Stomach (tissue), 9 donors: ENCODE results near the gene GRAMD1B. TPM values are rescaled to one million over a fixed set of nuclear protein-coding genes. Genes with fewer than 3 reads are reported as not detected.

Experiments used
- DNase-seq, 2 donors: peaks; one replicate each; pipeline versions ENCODE4 v3.0.0 to v3.0.0-alpha.2; 2013 to 2019
- H3K27ac ChIP-seq, 5 donors: fragments of 200-600 bp in 4 of 5; sonication (generic) in 4 of 5; one replicate each; pipeline ENCODE4 v1.5.1; 2013 to 2019; ENCODE audit warnings: mild to moderate bottlenecking in 1 of 5, moderate library complexity in 1 of 5
- H3K27me3 ChIP-seq, 3 donors: fragments of 200-600 bp; sonication (generic); one replicate each; pipeline ENCODE4 v1.5.1; 2017 to 2019; ENCODE audit warnings: mixed run types in 1 of 3
- H3K36me3 ChIP-seq, 4 donors: fragments of 200-600 bp; sonication (generic); 1 replicate in 3 of 4; 2 replicates in 1 of 4; pipeline ENCODE4 v1.5.1; 2016 to 2019
- H3K4me1 ChIP-seq, 4 donors: fragments of 200-600 bp; sonication (generic); one replicate each; pipeline ENCODE4 v1.5.1; 2016 to 2019
- H3K4me3 ChIP-seq, 4 donors: fragments of 200-600 bp; sonication (generic) in 3 of 4; one replicate each; pipeline ENCODE4 v1.5.1; 2016 to 2019; ENCODE audit warnings: mild to moderate bottlenecking in 1 of 4
- H3K9me3 ChIP-seq, 4 donors: fragments of 200-600 bp; sonication (generic); one replicate each; pipeline ENCODE4 v1.5.1; 2016 to 2019
- CTCF ChIP-seq, 7 experiments: fragments of 450-650 bp in 4 of 7; fragments of 200-600 bp in 3 of 7; sonication (generic) in 3 of 7; IDR thresholded peaks; one replicate each; pipeline ENCODE4 v1.5.1; 2016 to 2019; ENCODE audit warnings: antibody characterized with exemption in 7 of 7, control low read depth in 2 of 7, mild to moderate bottlenecking in 1 of 7
- EP300 ChIP-seq: sonication (generic); formaldehyde crosslinking; IDR thresholded peaks from one replicate; pipeline ENCODE4 v1.6.1; 2017; ENCODE audit warnings: antibody characterized with exemption
- POLR2A ChIP-seq, 4 donors: fragments of 450-650 bp; IDR thresholded peaks; one replicate each; pipeline ENCODE4 v1.6.1; 2016; ENCODE audit warnings: antibody characterized with exemption in 4 of 4, control low read depth in 2 of 4, mild to moderate bottlenecking in 1 of 4, moderate library complexity in 1 of 4
- POLR2AphosphoS5 ChIP-seq, 3 donors: sonication (generic); formaldehyde crosslinking; IDR thresholded peaks; one replicate each; pipeline ENCODE4 v1.6.1; 2016; ENCODE audit warnings: antibody characterized with exemption in 3 of 3
- WGBS, 5 donors: extraction: QIAGEN DNeasy Blood & Tissue Kit in 3 of 5; methylation state at CpG; one replicate each; pipeline versions ENCODE4 v1.1.5 to v1.1.7; 2013 to 2018; 5-methylcytosine and 5-hydroxymethylcytosine counted together
- intact Hi-C: fragments of 100-400 bp; cut with DNase I; formaldehyde crosslinking; loops from one replicate; pipeline ENCODE4 v1.15.1; 2023; ENCODE audit warnings: low total_unique reads
- polyA plus RNA-seq, 3 donors: library from polyadenylated mRNA; stranded (reverse); fragments of 200-250 nt; gene quantifications; one replicate each; pipeline ENCODE4 v1.2.3, GENCODE V29; 2013
- total RNA-seq, 5 donors: library from RNA; depleted of rRNA; stranded (reverse); fragments of >200 nt; gene quantifications; one replicate each; pipeline versions ENCODE4 v1.1.0 to v1.2.3, GENCODE V29; 2014 to 2016
- donor health status: healthy with polysubstance abuse.
- donor health status: Bipolar disorder and iron deficiency.
- donor health status: healthy.

Gene GRAMD1B
- total and polyA plus RNA-seq, 8 donors: 0.58 to 39.7 (median 12.2) TPM

- no peak for TF ChIP-seq CTCF (IDR thresholded peaks at IDR 0.05)
- no peak for TF ChIP-seq POLR2A (IDR thresholded peaks at IDR 0.05)
- TF ChIP-seq POLR2AphosphoS5 (IDR thresholded peaks at IDR 0.05): peak in 2 of 3 donors; percentile 38 to 44
- no peak for TF ChIP-seq EP300
- Histone ChIP-seq H3K4me3 (no peak overlapping the region), H3K27me3 (no peaks in the 10 kb centered on the region), H3K36me3 (peaks cover 0 to 9% (median 0%) of the 10 kb centered on the region in 4 donors), H3K9me3 (no peaks in the 10 kb centered on the region), H3K4me1 (peaks cover 35 to 60% (median 42%) of the 10 kb centered on the region in 4 donors), H3K27ac (peak overlapping the region; percentile 83 to 89 (median 86))
- 33 to 68% (median 47%) methylated on average over 13 to 14 of the region's 14 CpGs for WGBS, 5 donors
- intact Hi-C loops: no loop called here
- peak; percentile 84 to 90 for DNase-seq
Observed at GRCh38 chr11:123588117-123588863, 158.2 kb downstream of the GRAMD1B start.

- H3K4me3 ChIP-seq: no peak overlapping the region
- peaks cover 40 to 66% (median 44%) of the 10 kb centered on the region in 4 donors for H3K4me1 ChIP-seq
- H3K27ac ChIP-seq: peak overlapping the region; percentile 12 to 88 (median 84)
- intact Hi-C loops: no loop called here
- TF ChIP-seq POLR2AphosphoS5 (IDR thresholded peaks at IDR 0.05) (no peak), POLR2A (IDR thresholded peaks at IDR 0.05) (no peak), EP300 (no peak), CTCF (IDR thresholded peaks at IDR 0.05) (no peak)
- 86 to 90% (median 88%) methylated on average over 5 of the region's 5 CpGs for WGBS, 5 donors
- DNase-seq: no peak
- H3K36me3 ChIP-seq: peaks cover 0 to 13% (median 0%) of the 10 kb centered on the region in 4 donors
- H3K27me3 ChIP-seq: no peaks in the 10 kb centered on the region
- H3K9me3 ChIP-seq: no peaks in the 10 kb centered on the region
Observed at GRCh38 chr11:123588864-123589262, 158.8 kb downstream of the GRAMD1B start.

- Histone ChIP-seq H3K27me3 (no peaks in the 10 kb centered on the region), H3K9me3 (no peaks in the 10 kb centered on the region), H3K4me3 (peak overlapping the region; percentile 32 to 52 (median 49)), H3K36me3 (peaks cover 0 to 26% (median 4%) of the 10 kb centered on the region in 4 donors), H3K4me1 (peaks cover 45 to 69% (median 47%) of the 10 kb centered on the region in 4 donors), H3K27ac (peak overlapping the region; percentile 79 to 88 (median 83))
- intact Hi-C loops: no loop called here
- TF ChIP-seq POLR2A (IDR thresholded peaks at IDR 0.05) (peak in 1 of 4 donors; percentile 50), CTCF (IDR thresholded peaks at IDR 0.05) (no peak), POLR2AphosphoS5 (IDR thresholded peaks at IDR 0.05) (peak in 2 of 3 donors; percentile 90 to 91), EP300 (no peak)
- 25 to 37% (median 35%) methylated on average over 10 to 11 of the region's 11 CpGs for WGBS, 5 donors
- peak; percentile 89 to 91 for DNase-seq
Observed at GRCh38 chr11:123590296-123590912, 160.3 kb downstream of the GRAMD1B start.

- Histone ChIP-seq H3K4me3 (peak overlapping the region; percentile 32 to 52 (median 49)), H3K27me3 (no peaks in the 10 kb centered on the region), H3K36me3 (peaks cover 0 to 48% (median 25%) of the 10 kb centered on the region in 4 donors), H3K4me1 (peaks cover 23 to 38% (median 27%) of the 10 kb centered on the region in 4 donors), H3K9me3 (no peaks in the 10 kb centered on the region), H3K27ac (peak overlapping the region; percentile 46 to 88 (median 50))
- WGBS, 5 donors: 36 to 62% (median 58%) methylated on average over 5 to 6 of the region's 6 CpGs
- TF ChIP-seq CTCF (IDR thresholded peaks at IDR 0.05) (no peak), POLR2A (IDR thresholded peaks at IDR 0.05) (no peak), POLR2AphosphoS5 (IDR thresholded peaks at IDR 0.05) (no peak), EP300 (no peak)
- intact Hi-C loops: no loop called here
- no peak for DNase-seq
Observed at GRCh38 chr11:123593570-123593969, 163.5 kb downstream of the GRAMD1B start.
